Effector memory CD8-positive, alpha-beta T cell (primary cell): ENCODE measurements around the gene MVB12A.

Source experiments
- ATAC-seq: fragments of 150-1000 bp; cut with Tn5 transposase; replicated peaks from 2 replicates; pipeline ENCODE4 v1.10.0; 2021; ENCODE audit warnings: mild to moderate bottlenecking, moderate library complexity
- DNase-seq, 3 experiments: peaks; one replicate each; pipeline ENCODE4 v3.0.0; 2021
- H3K27ac Mint-ChIP-seq, 2 donors: one replicate each; pipeline ENCODE4 v1.8.0; 2022; ENCODE audit warnings: mild to moderate bottlenecking in 2 of 2, mixed read lengths in 2 of 2, moderate library complexity in 2 of 2
- H3K27me3 Mint-ChIP-seq, 2 donors: one replicate each; pipeline ENCODE4 v1.8.0; 2022; ENCODE audit warnings: mixed read lengths in 2 of 2
- H3K36me3 Mint-ChIP-seq: one replicate; pipeline ENCODE4 v1.8.0; 2022; ENCODE audit warnings: mild to moderate bottlenecking, moderate library complexity, mixed read lengths; ENCODE audit not compliant: insufficient read depth
- H3K4me1 Mint-ChIP-seq, 2 donors: one replicate each; pipeline ENCODE4 v1.8.0; 2022; ENCODE audit warnings: low read depth in 2 of 2, mixed read lengths in 2 of 2
- H3K4me3 Mint-ChIP-seq, 2 donors: one replicate each; pipeline ENCODE4 v1.8.0; 2022; ENCODE audit warnings: mild to moderate bottlenecking in 2 of 2, mixed read lengths in 2 of 2, moderate library complexity in 2 of 2
- H3K9me3 Mint-ChIP-seq, 2 donors: one replicate each; pipeline ENCODE4 v1.8.0; 2022; ENCODE audit warnings: mixed read lengths in 2 of 2

Gene MVB12A

GRCh38 chr19:17441241-17442021 lies 21.6 kb downstream of the MVB12A start:
- ATAC-seq (peak; percentile 48), DNase-seq (no peak)
- no peak overlapping the region for H3K4me3 Mint-ChIP-seq
- H3K9me3 Mint-ChIP-seq: no peaks in the 10 kb centered on the region
- no peak overlapping the region for H3K27ac Mint-ChIP-seq
- H3K36me3 Mint-ChIP-seq: peaks cover 3% of the 10 kb centered on the region
- H3K27me3 Mint-ChIP-seq: peaks cover 6 to 7% of the 10 kb centered on the region in 2 donors
- H3K4me1 Mint-ChIP-seq: no peaks in the 10 kb centered on the region

- ATAC-seq (no peak), DNase-seq (no peak)
- H3K27me3 Mint-ChIP-seq: peaks cover 8 to 10% of the 10 kb centered on the region in 2 donors
- no peaks in the 10 kb centered on the region for H3K4me1 Mint-ChIP-seq
- H3K9me3 Mint-ChIP-seq: no peaks in the 10 kb centered on the region
- no peaks in the 10 kb centered on the region for H3K36me3 Mint-ChIP-seq
- no peak overlapping the region for H3K4me3 Mint-ChIP-seq
- H3K27ac Mint-ChIP-seq: no peak overlapping the region
These were observed 25.8 kb downstream of the MVB12A start for GRCh38 chr19:17445526-17446165.

- Mint-ChIP-seq H3K27me3 (peaks cover 8 to 10% of the 10 kb centered on the region in 2 donors), H3K9me3 (no peaks in the 10 kb centered on the region), H3K4me3 (peak overlapping the region; percentile 35 to 52), H3K36me3 (no peaks in the 10 kb centered on the region), H3K27ac (no peak overlapping the region), H3K4me1 (no peaks in the 10 kb centered on the region)
- no peak for DNase-seq
- ATAC-seq: no peak
These were observed 27.9 kb downstream of the MVB12A start for GRCh38 chr19:17447704-17448130.

- Mint-ChIP-seq H3K27me3 (peaks cover 8 to 14% of the 10 kb centered on the region in 2 donors), H3K9me3 (no peaks in the 10 kb centered on the region), H3K27ac (no peak within 1 kb of the TSS), H3K4me1 (peaks cover 0 to 1% of the 10 kb centered on the region in 2 donors), H3K36me3 (no peaks in the 10 kb centered on the region), H3K4me3 (peak within 1 kb of the TSS; percentile 35 to 52)
- DNase-seq (peak; percentile 43 to 53 (median 48)), ATAC-seq (peak; percentile 88)
These were observed 28.5 kb downstream of the MVB12A start, which contains the start of gene TMEM221 for GRCh38 chr19:17448131-17448967. TSS of gene TMEM221 (minus strand) at chr19:17448668. CDS start at chr19:17448462, 206 bp downstream.

- H3K27ac Mint-ChIP-seq: no peak overlapping the region
- no peak for DNase-seq
- no peak for ATAC-seq
These were observed 30.6 kb downstream of the MVB12A start for GRCh38 chr19:17450264-17451075.

GRCh38 chr19:17451820-17452219 lies 32.0 kb downstream of the MVB12A start:
- peaks cover 20 to 48% of the 10 kb centered on the region in 2 donors for H3K27me3 Mint-ChIP-seq
- H3K36me3 Mint-ChIP-seq: peaks cover 2% of the 10 kb centered on the region
- H3K4me1 Mint-ChIP-seq: peaks cover 0 to 4% of the 10 kb centered on the region in 2 donors
- H3K4me3 Mint-ChIP-seq: no peak overlapping the region
- no peak overlapping the region for H3K27ac Mint-ChIP-seq
- no peaks in the 10 kb centered on the region for H3K9me3 Mint-ChIP-seq
- ATAC-seq (no peak), DNase-seq (no peak)

More at GRCh38 chr19:17450264-17451075, 30.6 kb downstream of the MVB12A start:
- H3K36me3 Mint-ChIP-seq: no peaks in the 10 kb centered on the region
- peaks cover 14 to 35% of the 10 kb centered on the region in 2 donors for H3K27me3 Mint-ChIP-seq
- no peaks in the 10 kb centered on the region for H3K9me3 Mint-ChIP-seq
- H3K4me3 Mint-ChIP-seq: peak overlapping the region in 1 of 2 donors; percentile 11
- H3K4me1 Mint-ChIP-seq: peaks cover 0 to 4% of the 10 kb centered on the region in 2 donors

GRCh38 chr19:17454576-17455071 lies 34.8 kb downstream of the MVB12A start:
- Mint-ChIP-seq H3K36me3 (peaks cover 3% of the 10 kb centered on the region), H3K9me3 (no peaks in the 10 kb centered on the region), H3K27me3 (peaks cover 29 to 75% of the 10 kb centered on the region in 2 donors), H3K4me3 (no peak overlapping the region), H3K4me1 (peaks cover 0 to 4% of the 10 kb centered on the region in 2 donors), H3K27ac (no peak overlapping the region)
- no peak for ATAC-seq
- no peak for DNase-seq

GRCh38 chr19:17455308-17456123 lies 35.7 kb downstream of the MVB12A start:
- Mint-ChIP-seq H3K4me3 (no peak overlapping the region), H3K9me3 (no peaks in the 10 kb centered on the region), H3K36me3 (peaks cover 3% of the 10 kb centered on the region), H3K27ac (no peak overlapping the region), H3K4me1 (peaks cover 0 to 4% of the 10 kb centered on the region in 2 donors), H3K27me3 (peaks cover 26 to 75% of the 10 kb centered on the region in 2 donors)
- ATAC-seq (no peak), DNase-seq (no peak)

GRCh38 chr19:17456127-17456526 lies 36.3 kb downstream of the MVB12A start:
- no peak for ATAC-seq
- Mint-ChIP-seq H3K4me3 (no peak overlapping the region), H3K27me3 (peaks cover 32 to 81% of the 10 kb centered on the region in 2 donors), H3K4me1 (peaks cover 0 to 4% of the 10 kb centered on the region in 2 donors), H3K36me3 (peaks cover 3% of the 10 kb centered on the region), H3K9me3 (no peaks in the 10 kb centered on the region), H3K27ac (no peak overlapping the region)
- no peak for DNase-seq

GRCh38 chr19:17457616-17458015 lies 37.8 kb downstream of the MVB12A start:
- DNase-seq (no peak), ATAC-seq (no peak)
- Mint-ChIP-seq H3K4me1 (peaks cover 0 to 4% of the 10 kb centered on the region in 2 donors), H3K4me3 (no peak overlapping the region), H3K9me3 (no peaks in the 10 kb centered on the region), H3K27ac (no peak overlapping the region), H3K27me3 (peaks cover 35 to 88% of the 10 kb centered on the region in 2 donors), H3K36me3 (peaks cover 3% of the 10 kb centered on the region)

GRCh38 chr19:17458970-17459369 lies 39.1 kb downstream of the MVB12A start:
- Mint-ChIP-seq H3K4me3 (no peak overlapping the region), H3K27me3 (peaks cover 35 to 78% of the 10 kb centered on the region in 2 donors), H3K9me3 (no peaks in the 10 kb centered on the region), H3K4me1 (no peaks in the 10 kb centered on the region), H3K27ac (no peak overlapping the region), H3K36me3 (peaks cover 3% of the 10 kb centered on the region)
- no peak for ATAC-seq
- no peak for DNase-seq
